Smooth muscle cell (in vitro differentiated cells): ENCODE results near the gene KRTAP2-4. TPM values are rescaled to one million over a fixed set of nuclear protein-coding genes. Genes with fewer than 3 reads are reported as not detected.

Experiments used
- DNase-seq: peaks from one replicate; lab custom pipeline; 2025; ENCODE audit not compliant: unreplicated experiment; lab: John Stamatoyannopoulos, UW
- H2AFZ ChIP-seq: fragments of 200-600 bp; sonication (generic); 2 replicates; pipeline ENCODE4 v1.6.0; 2016; ENCODE audit warnings: antibody characterized with exemption, low read depth, mild to moderate bottlenecking
- H3F3A ChIP-seq: fragments of 200-600 bp; sonication (generic); 2 replicates; pipeline ENCODE4 v1.6.0; 2017; ENCODE audit warnings: antibody characterized with exemption, low read depth
- H3K27ac ChIP-seq: fragments of 200-600 bp; sonication (generic); 2 replicates; pipeline ENCODE4 v1.5.1; 2016; ENCODE audit warnings: low read depth, mild to moderate bottlenecking
- H3K27me3 ChIP-seq: fragments of 200-600 bp; sonication (generic); 2 replicates; pipeline ENCODE4 v1.6.1; 2016; ENCODE audit warnings: low read depth, mild to moderate bottlenecking
- H3K36me3 ChIP-seq: fragments of 200-600 bp; sonication (generic); 2 replicates; pipeline ENCODE4 v1.5.1; 2016; ENCODE audit warnings: low read depth
- H3K4me1 ChIP-seq: fragments of 200-600 bp; sonication (generic); 2 replicates; pipeline ENCODE4 v1.5.1; 2016; ENCODE audit warnings: low read depth
- H3K4me2 ChIP-seq: fragments of 200-600 bp; sonication (generic); 2 replicates; pipeline ENCODE4 v1.6.0; 2016; ENCODE audit warnings: mild to moderate bottlenecking
- H3K4me3 ChIP-seq: fragments of 200-600 bp; sonication (generic); 2 replicates; pipeline ENCODE4 v1.5.1; 2016; ENCODE audit warnings: mild to moderate bottlenecking
- H3K79me2 ChIP-seq: fragments of 200-600 bp; sonication (generic); 2 replicates; pipeline ENCODE4 v1.6.0; 2016; ENCODE audit warnings: low read depth, mild to moderate bottlenecking
- H3K9ac ChIP-seq: fragments of 200-600 bp; sonication (generic); 2 replicates; pipeline ENCODE4 v1.6.0; 2016; ENCODE audit warnings: low read depth
- H3K9me3 ChIP-seq: fragments of 200-600 bp; sonication (generic); replicated peaks from 2 replicates; pipeline ENCODE4 v1.5.1; 2016; ENCODE audit warnings: low read depth
- H4K20me1 ChIP-seq: fragments of 200-600 bp; sonication (generic); 2 replicates; pipeline ENCODE4 v1.6.0; 2016; ENCODE audit warnings: low read depth
- WGBS: methylation state at CpG from one replicate; pipeline ENCODE4 v1.1.7; 2016; ENCODE audit warnings: low lambda C conversion rate; 5-methylcytosine and 5-hydroxymethylcytosine counted together
- polyA plus RNA-seq: library from polyadenylated mRNA; unstranded; fragments of >200 nt; fragmentation: Nextera tagmentation; extraction: Ambion mirVana; gene quantifications from 2 replicates; pipeline ENCODE4 v1.2.1, GENCODE V29; 2016
- total RNA-seq: library from RNA; depleted of rRNA; stranded (reverse); fragments of >200 nt; gene quantifications from 2 replicates; pipeline ENCODE4 v1.2.3, GENCODE V29; 2014
- TF ChIP-seq, protein P1 (sequence below): fragments of 200-600 bp; sonication (generic); IDR thresholded peaks from 2 replicates; pipeline ENCODE4 v1.5.1; 2017; ENCODE audit warnings: borderline replicate concordance, mild to moderate bottlenecking, antibody characterized with exemption; ENCODE audit not compliant: insufficient read depth, poor library complexity, severe bottlenecking

Gene KRTAP2-4
- total and polyA plus RNA-seq, 2 experiments from 2014 or later: not detected

DNA sequence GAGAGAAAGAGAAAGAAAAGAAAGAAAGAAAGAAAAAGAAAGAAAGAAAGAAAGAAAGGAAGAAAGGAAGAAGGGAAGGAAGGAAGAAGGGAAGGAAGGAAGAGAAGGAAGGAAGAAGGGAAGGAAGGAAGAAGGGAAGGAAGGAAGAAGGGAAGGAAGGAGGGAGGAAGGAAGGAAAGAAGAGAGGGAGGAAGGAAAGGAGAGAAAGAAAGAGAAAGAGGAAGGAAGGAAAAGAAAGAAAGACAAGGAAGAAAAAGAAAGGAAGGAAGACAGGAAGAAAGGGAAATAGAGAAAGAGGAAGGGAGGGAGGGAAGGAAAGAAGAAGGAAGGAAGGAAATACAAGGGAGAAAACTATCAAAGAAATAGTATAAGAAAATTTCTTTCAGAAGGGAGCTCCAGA is 11.1 kb upstream of the KRTAP2-4 start:
- H4K20me1 ChIP-seq: no peaks in the 10 kb centered on the region
- H3K9me3 ChIP-seq: no peaks in the 10 kb centered on the region
- TF ChIP-seq, protein P1, sequence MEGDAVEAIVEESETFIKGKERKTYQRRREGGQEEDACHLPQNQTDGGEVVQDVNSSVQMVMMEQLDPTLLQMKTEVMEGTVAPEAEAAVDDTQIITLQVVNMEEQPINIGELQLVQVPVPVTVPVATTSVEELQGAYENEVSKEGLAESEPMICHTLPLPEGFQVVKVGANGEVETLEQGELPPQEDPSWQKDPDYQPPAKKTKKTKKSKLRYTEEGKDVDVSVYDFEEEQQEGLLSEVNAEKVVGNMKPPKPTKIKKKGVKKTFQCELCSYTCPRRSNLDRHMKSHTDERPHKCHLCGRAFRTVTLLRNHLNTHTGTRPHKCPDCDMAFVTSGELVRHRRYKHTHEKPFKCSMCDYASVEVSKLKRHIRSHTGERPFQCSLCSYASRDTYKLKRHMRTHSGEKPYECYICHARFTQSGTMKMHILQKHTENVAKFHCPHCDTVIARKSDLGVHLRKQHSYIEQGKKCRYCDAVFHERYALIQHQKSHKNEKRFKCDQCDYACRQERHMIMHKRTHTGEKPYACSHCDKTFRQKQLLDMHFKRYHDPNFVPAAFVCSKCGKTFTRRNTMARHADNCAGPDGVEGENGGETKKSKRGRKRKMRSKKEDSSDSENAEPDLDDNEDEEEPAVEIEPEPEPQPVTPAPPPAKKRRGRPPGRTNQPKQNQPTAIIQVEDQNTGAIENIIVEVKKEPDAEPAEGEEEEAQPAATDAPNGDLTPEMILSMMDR: no peak
- H3K9ac ChIP-seq: no peak overlapping the region
- no peak overlapping the region for H3K4me2 ChIP-seq
- H3K27ac ChIP-seq: no peak overlapping the region
- H3K36me3 ChIP-seq: no peaks in the 10 kb centered on the region
- no peaks in the 10 kb centered on the region for H3F3A ChIP-seq
- H3K79me2 ChIP-seq: no peaks in the 10 kb centered on the region
- H2AFZ ChIP-seq: no peak overlapping the region
- no peaks in the 10 kb centered on the region for H3K4me1 ChIP-seq
- H3K4me3 ChIP-seq: no peak overlapping the region
- DNase-seq: no peak
- H3K27me3 ChIP-seq: no peaks in the 10 kb centered on the region

DNA sequence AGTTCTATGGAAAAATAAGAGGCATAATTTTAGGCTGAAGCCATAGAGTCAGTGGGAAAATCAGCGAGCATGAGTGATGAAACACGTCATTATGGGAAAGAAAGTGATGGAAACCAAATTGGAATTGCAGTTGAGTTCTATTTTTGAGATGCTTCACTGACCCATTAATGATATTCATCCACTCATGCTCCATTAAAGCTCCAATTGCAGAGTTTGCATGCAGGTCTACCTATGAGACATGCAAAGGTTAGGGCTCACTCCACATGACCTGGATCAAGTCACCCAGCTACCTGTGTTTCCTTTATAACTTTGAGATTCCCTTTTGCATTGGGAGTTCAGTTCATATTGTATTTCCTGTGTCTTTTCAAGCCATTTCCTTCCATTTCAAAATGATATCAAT is 8.0 kb upstream of the KRTAP2-4 start:
- H2AFZ ChIP-seq: no peak overlapping the region
- no peak overlapping the region for H3K4me3 ChIP-seq
- no peaks in the 10 kb centered on the region for H3F3A ChIP-seq
- WGBS: 86% methylated on average over 2 of the region's 2 CpGs
- H3K36me3 ChIP-seq: no peaks in the 10 kb centered on the region
- H3K4me2 ChIP-seq: no peak overlapping the region
- no peak for DNase-seq
- no peaks in the 10 kb centered on the region for H3K9me3 ChIP-seq
- H3K9ac ChIP-seq: no peak overlapping the region
- TF ChIP-seq, protein P1: no peak
- no peaks in the 10 kb centered on the region for H3K27me3 ChIP-seq
- H3K4me1 ChIP-seq: no peaks in the 10 kb centered on the region
- H3K27ac ChIP-seq: no peak overlapping the region
- no peaks in the 10 kb centered on the region for H4K20me1 ChIP-seq
- H3K79me2 ChIP-seq: no peaks in the 10 kb centered on the region

DNA sequence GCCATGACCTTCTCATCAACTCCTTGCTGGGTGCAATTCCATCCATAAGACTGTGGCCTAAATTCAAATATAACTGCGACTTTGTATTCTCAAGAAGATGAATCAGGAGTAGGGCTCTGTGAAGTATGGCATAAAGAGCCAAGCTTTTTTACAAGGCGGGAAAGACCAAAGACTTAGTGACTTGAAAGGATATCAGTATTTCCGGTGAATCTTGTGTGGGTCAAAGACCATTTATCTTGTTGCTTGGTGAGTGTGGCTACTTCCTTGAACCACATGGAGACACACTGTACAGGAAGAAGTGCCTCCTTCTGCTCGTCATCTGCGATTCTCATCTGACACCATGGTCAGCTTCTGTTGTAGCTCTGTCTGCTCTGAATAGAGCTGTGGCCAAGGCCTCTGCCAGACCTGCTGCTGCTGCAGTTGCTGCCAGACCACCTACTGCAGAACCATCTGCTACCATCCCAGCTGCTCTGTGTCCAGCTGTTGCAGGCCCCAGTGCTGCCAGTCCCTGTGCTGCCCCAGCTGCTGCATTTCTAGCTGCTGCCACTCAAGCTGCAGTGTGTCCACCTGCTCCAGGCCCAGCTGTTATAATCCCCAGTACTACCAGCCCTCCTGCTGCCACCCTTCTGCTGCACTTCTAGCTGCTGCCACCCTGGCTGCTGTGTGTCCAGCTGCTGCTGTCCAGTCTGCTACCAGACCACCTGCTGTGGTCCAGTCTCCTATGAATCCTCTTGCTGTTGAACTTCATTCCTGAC is 6.1 kb upstream of the KRTAP2-4 start:
- Histone ChIP-seq H3K36me3 (no peaks in the 10 kb centered on the region), H3F3A (no peaks in the 10 kb centered on the region), H3K4me1 (no peaks in the 10 kb centered on the region), H3K9me3 (no peaks in the 10 kb centered on the region), H4K20me1 (no peaks in the 10 kb centered on the region), H3K4me2 (no peak overlapping the region), H3K9ac (no peak overlapping the region), H3K79me2 (no peaks in the 10 kb centered on the region), H2AFZ (no peak overlapping the region), H3K27ac (no peak overlapping the region), H3K4me3 (no peak overlapping the region), H3K27me3 (no peaks in the 10 kb centered on the region)
- 91% methylated on average over 5 of the region's 5 CpGs for WGBS
- DNase-seq: no peak
- TF ChIP-seq, protein P1: no peak

DNA sequence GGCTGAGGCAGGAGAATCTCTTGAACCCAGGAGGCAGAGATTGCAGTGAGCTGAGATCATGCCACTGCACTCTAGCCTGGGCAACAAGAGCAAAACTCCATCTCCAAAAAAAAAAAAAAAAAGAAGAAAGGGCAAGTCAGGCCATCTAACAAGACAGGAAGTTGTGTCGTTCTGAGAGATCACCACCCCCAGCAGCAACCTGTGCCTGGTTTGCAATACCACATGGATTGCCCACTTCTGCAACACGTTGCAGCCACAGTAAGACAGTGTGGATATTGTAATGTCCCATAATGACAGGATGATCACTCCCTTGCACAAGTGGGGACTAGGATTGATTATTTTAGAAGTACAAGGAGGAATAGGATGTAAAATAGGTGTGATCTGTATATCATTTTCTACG is 3.4 kb upstream of the KRTAP2-4 start:
- Histone ChIP-seq H3K9ac (no peak overlapping the region), H3K79me2 (no peaks in the 10 kb centered on the region), H3K9me3 (no peaks in the 10 kb centered on the region), H3K36me3 (no peaks in the 10 kb centered on the region), H3K27me3 (no peaks in the 10 kb centered on the region), H3K27ac (no peak overlapping the region), H3K4me2 (no peak overlapping the region), H2AFZ (no peak overlapping the region), H4K20me1 (no peaks in the 10 kb centered on the region), H3K4me1 (no peaks in the 10 kb centered on the region), H3K4me3 (no peak overlapping the region), H3F3A (no peaks in the 10 kb centered on the region)
- no peak for DNase-seq
- WGBS: 85% methylated on average over 3 of the region's 3 CpGs
- TF ChIP-seq, protein P1: no peak
